H1 (cell line): ENCODE data around the gene ACAD10. TPM values are rescaled to one million over a fixed set of nuclear protein-coding genes. Genes with fewer than 3 reads are reported as not detected.

ENCODE experiments used
- CTCF ChIA-PET: fragments of 300-600 bp; sonication (Branson Sonifier 250); formaldehyde crosslinking; loops from one replicate; lab custom pipeline; 2021; ENCODE audit not compliant: partially characterized antibody; lab: Charles Lee
- POLR2A ChIA-PET: fragments of 300-600 bp; sonication (Branson Sonifier 250); formaldehyde crosslinking; loops from one replicate; lab custom pipeline; 2021; ENCODE audit warnings: inconsistent platforms; ENCODE audit not compliant: partially characterized antibody; lab: Charles Lee
- DNase-seq, 2 experiments: peaks; one replicate each; pipeline versions ENCODE4 v3.0.0 to v3.0.0-alpha.2; 2010 to 2022; ENCODE audit warnings: low spot score in 2 of 2, low read depth in 1 of 2, mixed read lengths in 1 of 2
- FAIRE-seq: peaks from 2 replicates; lab custom pipeline; 2011; peaks lifted over from hg19 to GRCh38; lab: Jason Lieb, UNC
- H2AFZ ChIP-seq: 2 replicates; pipeline ENCODE4 v1.8.1; 2012; ENCODE audit warnings: low read length, inconsistent platforms
- H2AK5ac ChIP-seq: 2 replicates; pipeline ENCODE4 v1.6.1; 2013; ENCODE audit warnings: low read depth, low read length
- H2BK120ac ChIP-seq: replicated peaks from 2 replicates; pipeline ENCODE3; 2013; ENCODE audit warnings: low read depth, low read length, inconsistent platforms
- H2BK12ac ChIP-seq: 2 replicates; pipeline ENCODE4 v1.6.1; 2013; ENCODE audit warnings: low read depth, low read length
- H2BK15ac ChIP-seq: 2 replicates; pipeline ENCODE4 v1.6.1; 2013; ENCODE audit warnings: low read length
- H2BK20ac ChIP-seq: 2 replicates; pipeline ENCODE4 v1.6.1; 2013; ENCODE audit warnings: low read length
- H2BK5ac ChIP-seq: 2 replicates; pipeline ENCODE4 v1.6.1; 2013; ENCODE audit warnings: low read depth, low read length
- H3K14ac ChIP-seq: 2 replicates; pipeline ENCODE4 v1.6.1; 2013; ENCODE audit warnings: inconsistent platforms; ENCODE audit not compliant: insufficient read length
- H3K18ac ChIP-seq: 2 replicates; pipeline ENCODE4 v1.6.1; 2013; ENCODE audit warnings: low read length; ENCODE audit errors: extremely low read depth
- H3K23ac ChIP-seq: 2 replicates; pipeline ENCODE4 v1.6.1; 2013; ENCODE audit warnings: inconsistent platforms; ENCODE audit not compliant: insufficient read length
- H3K23me2 ChIP-seq: 2 replicates; pipeline ENCODE4 v1.6.1; 2013; ENCODE audit warnings: low read depth, low read length
- H3K27ac ChIP-seq: 2 replicates; pipeline ENCODE4 v1.6.1; 2011; ENCODE audit warnings: low read depth, low read length, inconsistent platforms
- H3K27me3 ChIP-seq, 4 experiments: replicated peaks in 1 of 4; 1 replicate in 1 of 4; 2 replicates in 3 of 4; pipeline versions ENCODE4 v1.6.1 to v1.8.1; 2011 to 2013; ENCODE audit warnings: low read length in 3 of 4, mild to moderate bottlenecking in 3 of 4, inconsistent platforms in 2 of 4, mixed read lengths in 2 of 4, moderate library complexity in 1 of 4; ENCODE audit not compliant: control insufficient read depth in 3 of 4, insufficient read depth in 3 of 4; ENCODE audit errors: extremely low read depth in 1 of 4
- H3K36me3 ChIP-seq, 4 experiments: 2 replicates each; pipeline versions ENCODE4 v1.6.1 to v1.8.1; 2011 to 2013; ENCODE audit warnings: mild to moderate bottlenecking in 4 of 4, low read length in 3 of 4, moderate library complexity in 2 of 4, control low read depth in 1 of 4, inconsistent platforms in 1 of 4; ENCODE audit not compliant: insufficient read depth in 4 of 4, control insufficient read depth in 2 of 4
- H3K4ac ChIP-seq: replicated peaks from 2 replicates; pipeline ENCODE3; 2013; ENCODE audit warnings: low read length, low read depth, mixed read lengths, inconsistent platforms; ENCODE audit not compliant: insufficient read length
- H3K4me1 ChIP-seq, 4 experiments: replicated peaks in 1 of 4; 1 replicate in 1 of 4; 2 replicates in 3 of 4; pipeline versions ENCODE4 v1.6.1 to v1.8.1; 2011 to 2013; ENCODE audit warnings: low read length in 3 of 4, inconsistent platforms in 2 of 4, mixed read lengths in 1 of 4; ENCODE audit not compliant: insufficient read depth in 4 of 4, control insufficient read depth in 3 of 4
- H3K4me2 ChIP-seq, 2 experiments: 2 replicates each; pipeline versions ENCODE4 v1.6.1 to v1.8.1; 2011 to 2013; ENCODE audit warnings: low read depth in 2 of 2, low read length in 2 of 2, control low read depth in 1 of 2, inconsistent platforms in 1 of 2, mild to moderate bottlenecking in 1 of 2; ENCODE audit not compliant: insufficient read depth in 1 of 2
- H3K4me3 ChIP-seq, 4 experiments: fragments of 200-600, 300-600 bp in 1 of 4; sonication (generic), shearing (Covaris generic), sonication (Bioruptor Twin) in 1 of 4; 2 replicates each; pipeline versions ENCODE4 v1.5.1 to v1.8.1; 2011 to 2016; ENCODE audit warnings: low read length in 4 of 4, low read depth in 3 of 4, control low read depth in 2 of 4, inconsistent platforms in 2 of 4, mild to moderate bottlenecking in 2 of 4, mixed read lengths in 1 of 4, moderate library complexity in 1 of 4; ENCODE audit not compliant: insufficient read depth in 2 of 4; ENCODE audit errors: extremely low read depth in 1 of 4
- H3K56ac ChIP-seq: replicated peaks from 2 replicates; pipeline ENCODE3; 2013; ENCODE audit warnings: low read depth, mild to moderate bottlenecking, mixed read lengths, low read length, inconsistent platforms; ENCODE audit not compliant: insufficient read length
- H3K79me1 ChIP-seq: 2 replicates; pipeline ENCODE4 v1.6.1; 2013; ENCODE audit warnings: low read depth, low read length, control low read depth
- H3K79me2 ChIP-seq, 2 experiments: 2 replicates each; pipeline versions ENCODE4 v1.6.1 to v1.8.1; 2012 to 2013; ENCODE audit warnings: low read length in 2 of 2, mild to moderate bottlenecking in 2 of 2, inconsistent platforms in 1 of 2; ENCODE audit not compliant: insufficient read depth in 2 of 2, control insufficient read depth in 1 of 2
- H3K9ac ChIP-seq, 4 experiments: replicated peaks in 1 of 4; 1 replicate in 1 of 4; 2 replicates in 3 of 4; pipeline versions ENCODE4 v1.6.1 to v1.8.1; 2011 to 2013; ENCODE audit warnings: low read depth in 3 of 4, low read length in 3 of 4, control low read depth in 2 of 4, mild to moderate bottlenecking in 2 of 4, moderate library complexity in 2 of 4, inconsistent platforms in 1 of 4; ENCODE audit errors: extremely low read depth in 1 of 4
- H3K9me3 ChIP-seq, 2 experiments: 2 replicates each; pipeline versions ENCODE4 v1.6.1 to v1.8.1; 2012 to 2013; ENCODE audit warnings: mild to moderate bottlenecking in 2 of 2, moderate library complexity in 2 of 2, control low read depth in 1 of 2, inconsistent platforms in 1 of 2, low read depth in 1 of 2, low read length in 1 of 2, mixed read lengths in 1 of 2; ENCODE audit not compliant: insufficient read depth in 2 of 2
- H4K20me1 ChIP-seq, 2 experiments: replicated peaks in 1 of 2; 2 replicates each; pipeline versions ENCODE3 to v1.8.1; 2011 to 2013; ENCODE audit warnings: inconsistent platforms in 2 of 2, low read length in 2 of 2, mild to moderate bottlenecking in 1 of 2; ENCODE audit not compliant: insufficient read depth in 2 of 2, control insufficient read depth in 1 of 2
- H4K5ac ChIP-seq: 2 replicates; pipeline ENCODE4 v1.6.1; 2013; ENCODE audit warnings: low read length, low read depth, mixed read lengths, inconsistent platforms; ENCODE audit not compliant: insufficient read length
- H4K8ac ChIP-seq: 2 replicates; pipeline ENCODE4 v1.8.0; 2013; ENCODE audit warnings: mild to moderate bottlenecking, moderate library complexity, low read length, inconsistent platforms; ENCODE audit not compliant: insufficient read depth; ENCODE audit errors: extremely low read depth
- H4K91ac ChIP-seq: replicated peaks from 2 replicates; pipeline ENCODE3; 2013; ENCODE audit warnings: low read length, mixed read lengths, inconsistent platforms; ENCODE audit not compliant: insufficient read length
- BACH1 ChIP-seq: IDR thresholded peaks from 2 replicates; pipeline ENCODE4 v1.6.1; 2012; ENCODE audit warnings: low read length, improper control_type of control experiment
- CEBPB ChIP-seq: IDR thresholded peaks from 2 replicates; pipeline ENCODE4 v1.6.1; 2012; ENCODE audit warnings: low read depth, low read length
- NANOG ChIP-seq: IDR thresholded peaks from 2 replicates; pipeline ENCODE4 v1.6.1; 2011; ENCODE audit warnings: low read length, low read depth, mild to moderate bottlenecking, inconsistent platforms; ENCODE audit not compliant: insufficient read depth, poor library complexity, severe bottlenecking
- NRF1 ChIP-seq: IDR thresholded peaks from 2 replicates; pipeline ENCODE4 v1.6.1; 2011; ENCODE audit warnings: mild to moderate bottlenecking, low read depth, low read length, improper control_type of control experiment
- PHF8 ChIP-seq: fragments of 200-600 bp; sonication (generic); conservative IDR thresholded peaks from 2 replicates; pipeline ENCODE4 v1.7.1; 2012; ENCODE audit warnings: low read depth, mild to moderate bottlenecking, inconsistent platforms, low read length, moderate library complexity
- POLR2A ChIP-seq, 2 experiments: IDR thresholded peaks; 1 replicate in 1 of 2; 2 replicates in 1 of 2; pipeline ENCODE4 v1.6.1; 2011; ENCODE audit warnings: low read depth in 2 of 2, low read length in 2 of 2, mild to moderate bottlenecking in 2 of 2; ENCODE audit errors: control extremely low read depth in 1 of 2
- RAD21 ChIP-seq, 2 experiments: IDR thresholded peaks in 1 of 2; conservative IDR thresholded peaks in 1 of 2; 2 replicates each; pipeline ENCODE4 v1.6.1; 2011; ENCODE audit warnings: low read depth in 2 of 2, low read length in 2 of 2, improper control_type of control experiment in 1 of 2, inconsistent platforms in 1 of 2, mild to moderate bottlenecking in 1 of 2, moderate library complexity in 1 of 2
- RNF2 ChIP-seq: fragments of 200-900, 300-1000 bp; sonication (generic); IDR thresholded peaks from 2 replicates; pipeline ENCODE4 v1.7.1; 2016; ENCODE audit warnings: borderline replicate concordance, low read depth, mild to moderate bottlenecking, antibody characterized with exemption, low read length; ENCODE audit not compliant: poor library complexity, severe bottlenecking; ENCODE audit errors: missing control alignments
- SIRT6 ChIP-seq: IDR thresholded peaks from one replicate; pipeline ENCODE4 v1.7.1; 2012; ENCODE audit warnings: low read length, inconsistent platforms
- SIX5 ChIP-seq: IDR thresholded peaks from 2 replicates; pipeline ENCODE4 v1.6.1; 2011; ENCODE audit warnings: mild to moderate bottlenecking, low read depth, low read length
- TAF7 ChIP-seq: optimal IDR thresholded peaks from 2 replicates; pipeline ENCODE3; 2011; ENCODE audit warnings: low read depth, mild to moderate bottlenecking, inconsistent platforms, low read length, moderate library complexity, borderline replicate concordance
- USF2 ChIP-seq: IDR thresholded peaks from 2 replicates; pipeline ENCODE4 v1.6.1; 2011; ENCODE audit warnings: low read length, improper control_type of control experiment
- WGBS, 2 experiments: shearing (Covaris generic) in 1 of 2; methylation state at CpG; one replicate each; pipeline versions ENCODE4 v1.1.6 to v1.1.7; 2013 to 2015; ENCODE audit warnings: low lambda C conversion rate in 2 of 2, mixed read lengths in 2 of 2, inconsistent platforms in 1 of 2, low coverage in 1 of 2, missing lambda C conversion rate in 1 of 2; ENCODE audit not compliant: insufficient replicate concordance in 2 of 2, insufficient coverage in 1 of 2, insufficient read length in 1 of 2; ENCODE audit errors: extremely low coverage in 1 of 2, missing lambda C conversion rate in 1 of 2; 5-methylcytosine and 5-hydroxymethylcytosine counted together
- polyA plus RNA-seq, 7 experiments: library from polyadenylated mRNA; depleted of rRNA in 3 of 7; stranded (reverse) in 5 of 7; unstranded in 2 of 7; fragments of >200 nt in 5 of 7; fragments of 200-250 nt in 2 of 7; gene quantifications; 1 replicate in 5 of 7; 2 replicates in 1 of 7; 4 replicates in 1 of 7; pipeline versions ENCODE4 v1.2.1 to v1.2.3, GENCODE V29; 2011 to 2013; ENCODE audit warnings: missing spikeins in 2 of 7, mixed read lengths in 2 of 7
- total RNA-seq: library from RNA; stranded (reverse); fragmentation: NEBNext Ultra II Directional; extraction: Animal tissue kit (Norgen Biotek cat#: 25700); gene quantifications from 2 replicates; pipeline ENCODE4 v1.2.1, GENCODE V29; 2021

ACAD10 gene
- total and polyA plus RNA-seq, 2 of the 8 experiments (the other 6 are each of a cell fraction or from before 2014, with no cell fraction given) = 17.3 to 23.3 TPM

- Histone ChIP-seq H2AFZ (no peak overlapping the region), H2AK5ac (no peak overlapping the region), H4K20me1 (peaks cover 0 to 4% of the 10 kb centered on the region in 2 experiments), H2BK120ac (no peak overlapping the region), H3K4ac (no peak overlapping the region), H4K5ac (no peak overlapping the region), H3K4me3 (no peak overlapping the region), H3K23me2 (no peaks in the 10 kb centered on the region), H3K56ac (no peak overlapping the region), H3K9me3 (no peaks in the 10 kb centered on the region), H2BK12ac (no peak overlapping the region), H3K27me3 (no peaks in the 10 kb centered on the region), H2BK15ac (no peak overlapping the region), H3K18ac (no peak overlapping the region), H3K79me2 (no peaks in the 10 kb centered on the region), H2BK20ac (no peak overlapping the region), H4K91ac (no peak overlapping the region), H3K9ac (no peak overlapping the region), H4K8ac (no peak overlapping the region), H3K79me1 (no peaks in the 10 kb centered on the region), H3K4me1 (peaks cover 0 to 11% (median 8%) of the 10 kb centered on the region in 4 experiments; a peak in 2 of 7 replicates), H3K23ac (no peak overlapping the region), H3K36me3 (no peaks in the 10 kb centered on the region), H3K14ac (no peak overlapping the region), H3K4me2 (no peak overlapping the region), H2BK5ac (no peak overlapping the region), H3K27ac (no peak overlapping the region)
- FAIRE-seq (no peak), DNase-seq (no peak)
- ChIA-PET POLR2A (interaction anchor here (0.6 to 4.5 kb wide), 4 partner anchors 8 to 120 kb away, joined by 3 to 18 read pairs (median 10); partner anchors contain the start of gene ALDH2), CTCF (interaction anchor here (1.1 to 3.4 kb wide), 5 partner anchors 8 to 54 kb away, joined by 3 to 18 read pairs (median 7); no protein-coding TSS in a partner anchor)
- TF ChIP-seq PHF8 (no peak), NRF1 (no peak), SIX5 (no peak), RNF2 (no peak), RAD21 (IDR thresholded peaks at IDR 0.05 in 1 of 2, conservative IDR thresholded peaks at IDR 0.05 in 1 of 2; ENCODE audit: low read depth in 2 of 2, low read length in 2 of 2) (no peak), NANOG (no peak), BACH1 (no peak), TAF7 (no peak), SIRT6 (no peak), USF2 (no peak), POLR2A (IDR thresholded peaks at IDR 0.05; ENCODE audit: control extremely low read depth in 1 of 2, low read depth in 2 of 2, low read length in 2 of 2) (no peak), CEBPB (no peak)
- 90% methylated on average over 6 of the region's 7 CpGs; no CpG with 5 or more reads in 1 of the 2 experiments for WGBS, 2 experiments
Measured at GRCh38 chr12:111759271-111759670, 73.4 kb downstream of the ACAD10 start.
